HG02763 (cell line): ENCODE measurements around the gene SLC10A3.
"Not testable (repeated sequence)": the region's sequence is repeated elsewhere in the genome, so short reads cannot be mapped to it uniquely, and the experiment has no call there.

Source experiments
- ATAC-seq: cut with Tn5 transposase; IDR thresholded peaks from one replicate; pipeline ENCODE4 v1.9.1; 2021; ENCODE audit warnings: mild to moderate bottlenecking, moderate library complexity; ENCODE audit not compliant: unreplicated experiment

SLC10A3 gene

DNA sequence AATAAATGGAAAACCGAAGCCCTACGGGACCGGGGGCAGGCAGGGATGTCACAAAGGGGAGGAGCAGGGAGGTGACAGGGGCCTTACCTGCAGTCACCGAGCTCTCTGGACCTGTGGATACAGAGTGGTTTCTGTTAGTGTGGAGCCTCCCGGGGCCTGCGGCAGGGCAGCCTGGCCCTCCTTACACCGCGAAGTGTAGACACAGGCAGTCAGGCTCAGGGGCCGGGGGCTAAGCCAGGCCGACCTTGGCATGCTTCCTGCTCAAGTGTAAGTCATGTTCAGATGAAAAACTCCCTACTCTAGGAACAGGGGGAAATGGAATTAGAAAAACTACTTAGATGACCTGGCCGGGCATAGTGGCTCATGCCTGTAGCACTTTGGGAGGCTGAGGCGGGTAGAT lies 21.3 kb upstream of the SLC10A3 start:
- no peak for ATAC-seq

- ATAC-seq: no peak
Measured at GRCh38 chrX:154509455-154509854, 19.0 kb upstream of the SLC10A3 start.

DNA sequence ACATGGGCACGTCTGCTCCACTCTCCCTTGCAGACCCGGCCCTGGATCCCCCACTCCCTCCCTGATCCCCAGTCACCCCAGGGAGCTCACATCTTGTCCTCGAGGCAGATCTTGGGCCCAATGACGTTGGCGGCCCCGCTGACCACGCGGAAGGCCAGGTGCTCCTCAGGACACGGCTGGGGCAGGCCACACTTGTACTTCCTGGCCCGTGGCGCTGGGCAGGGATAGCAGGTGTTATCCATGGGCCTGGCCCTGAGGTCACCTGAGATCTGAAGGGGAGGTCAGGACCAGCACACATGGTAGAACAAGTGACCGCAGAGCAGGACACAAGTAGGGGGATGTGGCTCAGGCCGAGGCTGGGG lies 17.9 kb upstream of the SLC10A3 start:
- ATAC-seq: no peak

- ATAC-seq: no peak
Measured at GRCh38 chrX:154507673-154508383, 17.4 kb upstream of the SLC10A3 start.

GRCh38 chrX:154506483-154507332 lies 16.3 kb upstream of the SLC10A3 start:
- no peak for ATAC-seq

DNA sequence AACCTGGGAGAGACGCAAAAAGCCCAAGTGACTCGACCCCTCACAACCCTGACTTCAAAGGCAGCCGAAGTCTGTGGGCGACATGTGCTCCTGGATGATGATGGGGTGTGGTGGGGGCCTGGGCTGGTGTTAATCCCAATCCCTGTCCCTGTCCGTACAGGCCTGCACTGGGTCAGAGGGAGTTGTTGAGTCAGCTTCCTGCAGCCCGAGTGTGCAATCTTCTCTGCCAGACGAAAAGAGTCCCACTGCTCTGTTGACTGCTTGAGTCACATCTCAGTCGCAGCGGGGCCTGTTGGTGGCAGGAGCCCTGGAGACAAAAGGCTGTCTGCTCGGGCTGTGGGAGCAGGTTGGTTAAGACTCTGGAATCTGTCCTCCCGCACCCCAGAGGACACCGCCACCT lies 15.3 kb upstream of the SLC10A3 start:
- ATAC-seq: no peak

DNA sequence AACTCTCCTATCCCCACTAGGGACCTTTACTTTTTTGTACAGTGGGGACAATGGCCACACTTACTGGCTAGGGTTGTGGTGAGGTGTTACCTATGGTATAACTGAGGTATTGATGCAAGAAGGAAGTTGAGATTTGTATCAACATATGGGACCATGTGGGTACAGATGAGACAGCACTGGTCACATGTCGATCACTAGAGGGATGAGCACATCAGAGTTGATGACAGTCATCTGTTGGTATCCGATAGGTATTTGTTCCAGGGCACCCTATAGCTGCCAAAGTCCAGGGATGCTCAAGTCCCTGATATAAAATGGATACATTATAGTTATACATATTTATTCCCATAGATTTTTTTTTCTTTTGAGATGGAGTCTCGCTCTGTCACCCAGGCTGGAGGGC lies 12.6 kb upstream of the SLC10A3 start:
- no peak for ATAC-seq

- ATAC-seq: no peak
Measured at GRCh38 chrX:154502098-154502497, 11.7 kb upstream of the SLC10A3 start.

GRCh38 chrX:154501423-154501822 lies 11.0 kb upstream of the SLC10A3 start:
- not testable (repeated sequence) for ATAC-seq

DNA sequence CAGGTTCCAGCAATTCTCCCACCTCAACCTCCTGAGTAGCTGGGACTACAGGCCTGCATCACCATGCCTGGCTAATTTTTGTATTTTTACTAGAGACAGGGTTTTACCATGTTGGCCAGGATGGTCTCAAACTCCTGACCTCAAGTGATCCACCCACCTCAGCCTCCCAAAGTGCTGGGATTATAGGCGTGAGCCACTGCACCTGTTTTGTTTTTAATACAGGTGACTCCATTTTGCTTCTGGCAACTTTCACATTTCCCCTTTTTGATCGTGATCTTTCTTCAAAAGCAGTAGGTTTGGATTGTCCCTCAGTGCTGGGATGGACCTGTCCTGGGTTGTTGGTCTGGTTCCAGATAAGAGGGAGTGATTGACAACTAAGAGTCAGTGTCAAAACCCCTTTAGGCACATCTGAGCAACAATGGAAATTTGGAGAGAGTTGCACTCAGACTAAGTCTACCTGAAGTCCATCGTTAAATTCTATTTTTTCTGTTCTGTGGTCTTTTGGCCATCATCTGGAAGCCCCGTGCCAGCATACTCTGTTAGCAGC lies 6.2 kb upstream of the SLC10A3 start:
- not testable (repeated sequence) for ATAC-seq

GRCh38 chrX:154495472-154495922 lies 5.1 kb upstream of the SLC10A3 start:
- no peak for ATAC-seq

DNA sequence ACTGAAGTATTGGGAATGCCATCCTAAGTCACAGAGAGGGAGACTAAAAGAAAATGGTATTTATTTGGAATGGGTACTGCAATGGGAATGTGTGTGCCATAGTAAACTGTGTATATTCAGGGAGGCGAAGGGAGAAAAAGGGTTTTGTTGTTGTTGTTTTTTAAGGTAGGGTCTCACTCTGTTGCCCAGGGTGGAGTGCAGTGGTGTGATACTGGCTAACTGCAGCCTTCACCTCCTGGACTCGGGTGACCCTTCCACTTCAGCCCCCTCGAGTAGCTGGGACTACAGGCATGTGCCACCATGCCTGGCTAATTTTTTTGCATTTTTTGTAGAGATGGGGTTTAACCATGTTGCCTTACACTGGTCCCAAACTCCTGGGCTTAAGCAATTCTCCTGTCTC lies 4.3 kb upstream of the SLC10A3 start:
- ATAC-seq: no peak

- peak; percentile 18 for ATAC-seq
Measured at GRCh38 chrX:154490021-154490413, 412 bp downstream of the SLC10A3 start.

DNA sequence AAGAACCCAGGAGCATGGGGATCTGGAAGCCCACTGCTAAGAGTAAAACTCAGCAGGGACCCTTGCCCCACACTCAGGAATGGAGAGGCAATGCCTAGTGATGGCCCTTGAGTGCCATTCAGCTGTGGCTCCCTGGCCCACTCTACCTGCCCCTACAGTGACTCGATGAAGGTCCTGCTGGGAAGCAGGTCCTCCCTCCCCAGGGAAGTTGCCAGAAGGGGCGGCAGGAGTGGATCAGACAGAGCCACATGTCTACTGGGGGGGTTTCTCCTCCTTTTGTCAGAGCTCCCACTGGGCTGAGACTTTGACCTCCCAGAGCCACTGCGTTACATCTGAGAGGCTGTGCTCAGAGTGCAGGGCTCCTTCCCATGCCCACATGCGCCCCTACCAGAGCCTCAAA lies 1.2 kb downstream of the SLC10A3 start:
- ATAC-seq: no peak

- no peak for ATAC-seq
Measured at GRCh38 chrX:154488336-154489075, 1.9 kb downstream of the SLC10A3 start.

DNA sequence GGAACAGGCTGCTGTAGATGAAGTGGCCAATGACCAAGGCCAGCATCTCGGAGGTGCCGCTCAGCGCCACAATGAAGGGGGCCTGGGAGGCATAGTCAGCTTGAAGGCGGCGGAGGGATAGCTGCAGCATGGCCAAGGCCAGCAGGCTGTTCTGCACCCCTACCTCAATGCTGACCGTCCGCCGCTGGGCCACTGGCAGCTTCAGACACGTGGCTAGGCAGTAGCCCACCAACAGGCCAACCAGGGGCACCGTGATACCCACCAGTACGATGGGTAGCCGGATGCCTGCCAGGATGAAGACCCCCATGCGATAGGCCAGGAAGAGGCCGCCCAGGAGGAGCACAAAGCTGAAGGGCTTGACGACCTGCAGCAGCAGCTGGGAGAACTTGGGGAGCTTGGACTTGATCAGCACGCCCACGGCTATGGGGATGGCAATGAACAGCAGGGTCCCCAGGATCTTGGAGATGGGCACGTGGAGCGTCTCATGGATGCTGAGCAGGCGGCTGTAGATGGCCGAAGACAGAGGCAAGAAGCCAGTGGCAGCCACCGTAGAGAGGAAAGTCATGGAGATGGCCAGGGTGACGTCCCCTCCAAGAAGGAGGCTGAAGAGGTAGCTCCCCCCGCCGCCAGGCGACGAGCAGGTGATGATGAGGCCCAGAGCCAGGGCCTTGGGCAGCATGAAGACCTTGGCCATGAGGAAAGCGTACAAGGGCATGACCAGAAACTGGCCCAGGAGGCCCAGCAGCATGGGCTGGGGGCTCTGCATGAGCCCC lies 2.7 kb downstream of the SLC10A3 start:
- ATAC-seq: no peak

DNA sequence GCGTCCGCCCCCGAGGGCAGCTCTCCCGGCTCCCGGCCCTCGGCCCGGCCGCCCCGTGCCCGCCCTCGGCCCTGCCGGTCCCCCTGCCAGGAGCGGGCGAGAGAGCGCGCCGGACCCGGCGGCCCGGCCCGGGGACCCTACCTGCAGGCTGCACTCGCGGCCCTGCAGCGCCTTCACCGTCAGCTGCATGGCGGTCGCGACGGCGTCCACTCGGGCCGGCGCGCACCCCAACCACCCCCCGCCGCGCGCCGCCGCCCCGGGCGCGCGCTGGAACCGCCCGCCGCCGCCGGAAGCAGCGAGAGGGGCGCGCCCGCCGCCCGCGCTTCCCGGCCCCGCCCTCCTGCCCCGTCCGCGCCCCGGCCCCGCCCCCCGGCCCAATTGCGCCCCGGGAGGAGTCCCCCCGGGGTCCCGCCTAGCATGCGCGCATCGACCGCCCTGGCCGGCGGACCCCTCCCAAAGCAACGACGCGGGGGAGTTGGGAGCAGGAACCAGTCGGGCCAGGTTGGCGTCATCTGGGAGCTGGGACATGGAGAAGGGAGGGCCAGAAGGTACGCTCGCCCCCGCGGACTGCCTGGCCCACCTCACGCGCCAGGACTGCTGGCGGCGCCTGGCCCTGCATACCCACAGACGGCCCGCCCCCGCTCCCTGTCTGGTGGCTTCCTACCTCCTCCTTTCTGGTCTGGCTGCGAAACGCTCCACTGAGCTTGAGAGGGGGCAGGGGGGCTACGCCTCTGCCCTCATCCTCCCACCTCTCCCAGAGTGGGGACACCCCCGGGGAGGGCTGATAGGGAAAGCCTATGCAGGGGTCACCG lies 3.8 kb downstream of the SLC10A3 start, which contains the start of gene UBL4A:
Gene UBL4A, minus strand, starts transcription at position 220 of the 812 bp plus-strand sequence. Its CDS starts 31 bp downstream, at position 189.
- ATAC-seq: no peak

DNA sequence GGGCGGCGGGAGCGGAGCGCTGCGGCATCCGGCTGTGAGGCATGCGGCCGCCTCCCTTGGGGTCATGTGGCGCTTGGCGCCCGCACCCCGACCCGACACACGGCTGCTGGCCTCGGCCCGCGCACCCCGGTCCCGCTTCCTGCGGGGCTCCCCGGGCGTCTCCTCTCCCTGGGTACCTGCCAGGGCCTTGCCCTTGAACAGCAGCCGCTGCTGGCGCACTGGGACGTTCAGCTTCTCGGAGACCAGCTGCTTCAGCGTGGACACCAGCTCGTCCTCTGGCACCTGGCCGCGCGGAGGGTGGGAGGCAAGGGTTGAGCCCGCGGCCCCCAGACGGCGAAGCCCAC lies 4.4 kb downstream of the SLC10A3 start:
- ATAC-seq: no peak

GRCh38 chrX:154485150-154486051 lies 5.0 kb downstream of the SLC10A3 start:
- ATAC-seq: no peak
